ENCODE measurements around the gene LRMDA. TPM values are rescaled to one million over a fixed set of nuclear protein-coding genes. Genes with fewer than 3 reads are reported as not detected.

LRMDA gene
- total and polyA plus RNA-seq, 4 donors, result 12.1 to 40.8 (median 21.6) TPM

DNA sequence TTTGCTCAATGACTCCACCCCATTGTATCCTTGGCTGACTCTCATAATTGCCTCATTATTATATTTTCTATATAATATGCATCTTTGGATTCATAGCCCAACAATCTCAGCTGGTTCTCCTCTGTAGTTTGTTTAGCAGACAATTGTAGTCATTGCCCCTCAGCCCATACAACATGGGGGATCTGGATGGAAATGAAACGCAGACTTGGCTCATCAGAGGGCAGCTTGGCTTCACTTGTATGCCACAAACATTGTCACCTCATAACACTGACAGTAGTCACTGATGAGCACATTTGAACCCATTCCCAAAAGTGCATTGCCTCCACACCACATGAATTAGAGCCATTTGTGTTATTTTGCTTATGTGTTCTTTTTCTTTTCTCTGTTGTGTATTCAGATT lies 963.8 kb downstream of the LRMDA start:
- TF ChIP-seq, protein P1, sequence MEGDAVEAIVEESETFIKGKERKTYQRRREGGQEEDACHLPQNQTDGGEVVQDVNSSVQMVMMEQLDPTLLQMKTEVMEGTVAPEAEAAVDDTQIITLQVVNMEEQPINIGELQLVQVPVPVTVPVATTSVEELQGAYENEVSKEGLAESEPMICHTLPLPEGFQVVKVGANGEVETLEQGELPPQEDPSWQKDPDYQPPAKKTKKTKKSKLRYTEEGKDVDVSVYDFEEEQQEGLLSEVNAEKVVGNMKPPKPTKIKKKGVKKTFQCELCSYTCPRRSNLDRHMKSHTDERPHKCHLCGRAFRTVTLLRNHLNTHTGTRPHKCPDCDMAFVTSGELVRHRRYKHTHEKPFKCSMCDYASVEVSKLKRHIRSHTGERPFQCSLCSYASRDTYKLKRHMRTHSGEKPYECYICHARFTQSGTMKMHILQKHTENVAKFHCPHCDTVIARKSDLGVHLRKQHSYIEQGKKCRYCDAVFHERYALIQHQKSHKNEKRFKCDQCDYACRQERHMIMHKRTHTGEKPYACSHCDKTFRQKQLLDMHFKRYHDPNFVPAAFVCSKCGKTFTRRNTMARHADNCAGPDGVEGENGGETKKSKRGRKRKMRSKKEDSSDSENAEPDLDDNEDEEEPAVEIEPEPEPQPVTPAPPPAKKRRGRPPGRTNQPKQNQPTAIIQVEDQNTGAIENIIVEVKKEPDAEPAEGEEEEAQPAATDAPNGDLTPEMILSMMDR (IDR thresholded peaks at IDR 0.05; ENCODE audit: control extremely low read depth, extremely low read depth), result no peak
- 93 to 96% methylated on average over 1 of the region's 1 CpG for WGBS, 2 donors

DNA sequence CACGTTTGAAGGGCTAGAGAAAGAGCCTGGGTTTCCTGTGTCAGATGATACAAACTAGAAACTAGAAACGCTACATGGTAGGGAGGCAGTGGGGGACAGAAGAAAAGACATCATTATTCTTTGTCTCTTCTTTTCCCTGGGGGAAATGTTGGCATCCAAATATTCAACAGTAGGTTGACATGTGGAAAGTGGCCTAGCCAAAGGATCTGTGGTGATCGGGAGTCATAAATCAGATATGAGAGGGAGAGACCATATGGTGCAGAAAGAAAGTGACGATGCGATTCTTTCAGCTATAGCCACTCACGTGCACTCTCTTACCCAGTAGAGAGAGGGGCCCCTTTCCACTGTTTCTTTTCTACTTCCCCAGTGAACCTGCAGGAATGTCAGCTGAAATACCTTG lies 964.7 kb downstream of the LRMDA start:
- Histone ChIP-seq H3K27ac (ENCODE audit: low read depth in 1 of 2, low read length in 1 of 2) (no peak overlapping the region), H3K36me3 (ENCODE audit: control insufficient read depth in 4 of 4, insufficient read depth in 4 of 4, low read length in 4 of 4) (no peaks in the 10 kb centered on the region), H3K4me1 (ENCODE audit: control insufficient read depth in 5 of 5, insufficient read depth in 5 of 5, low read length in 5 of 5) (peaks cover 0 to 6% (median 0%) of the 10 kb centered on the region in 5 donors), H3K27me3 (ENCODE audit: control insufficient read depth in 3 of 3, insufficient read depth in 3 of 3, low read length in 2 of 3) (no peaks in the 10 kb centered on the region), H3K9me3 (ENCODE audit: control insufficient read depth in 4 of 4, insufficient read depth in 3 of 4, low read length in 3 of 4) (no peaks in the 10 kb centered on the region), H3K9ac (ENCODE audit: insufficient read depth in 1 of 2, low read length in 2 of 2) (no peak overlapping the region), H3K4me3 (no peak overlapping the region)
- ATAC-seq (ENCODE audit: insufficient read depth, low FRiP score), result no peak
- 79 to 91% methylated on average over 6 of the region's 6 CpGs for WGBS, 2 donors
- no peak for DNase-seq
- TF ChIP-seq, protein P1 (IDR thresholded peaks at IDR 0.05; ENCODE audit: control extremely low read depth, extremely low read depth), result no peak

More for the DNA sequence above, 963.8 kb downstream of the LRMDA start:
- H3K27me3 ChIP-seq (ENCODE audit: control insufficient read depth in 3 of 3, insufficient read depth in 3 of 3, low read length in 2 of 3), result no peaks in the 10 kb centered on the region
- no peak for ATAC-seq (ENCODE audit: insufficient read depth, low FRiP score)
- no peak overlapping the region for H3K9ac ChIP-seq (ENCODE audit: insufficient read depth in 1 of 2, low read length in 2 of 2)
- no peak overlapping the region for H3K27ac ChIP-seq (ENCODE audit: low read depth in 1 of 2, low read length in 1 of 2)
- no peaks in the 10 kb centered on the region for H3K36me3 ChIP-seq (ENCODE audit: control insufficient read depth in 4 of 4, insufficient read depth in 4 of 4, low read length in 4 of 4)
- H3K4me3 ChIP-seq, result no peak overlapping the region
- H3K4me1 ChIP-seq (ENCODE audit: control insufficient read depth in 5 of 5, insufficient read depth in 5 of 5, low read length in 5 of 5), result peaks cover 0 to 6% (median 0%) of the 10 kb centered on the region in 5 donors
- peak; percentile 29 to 65 (median 58) for DNase-seq
- no peaks in the 10 kb centered on the region for H3K9me3 ChIP-seq (ENCODE audit: control insufficient read depth in 4 of 4, insufficient read depth in 3 of 4, low read length in 3 of 4)

DNA sequence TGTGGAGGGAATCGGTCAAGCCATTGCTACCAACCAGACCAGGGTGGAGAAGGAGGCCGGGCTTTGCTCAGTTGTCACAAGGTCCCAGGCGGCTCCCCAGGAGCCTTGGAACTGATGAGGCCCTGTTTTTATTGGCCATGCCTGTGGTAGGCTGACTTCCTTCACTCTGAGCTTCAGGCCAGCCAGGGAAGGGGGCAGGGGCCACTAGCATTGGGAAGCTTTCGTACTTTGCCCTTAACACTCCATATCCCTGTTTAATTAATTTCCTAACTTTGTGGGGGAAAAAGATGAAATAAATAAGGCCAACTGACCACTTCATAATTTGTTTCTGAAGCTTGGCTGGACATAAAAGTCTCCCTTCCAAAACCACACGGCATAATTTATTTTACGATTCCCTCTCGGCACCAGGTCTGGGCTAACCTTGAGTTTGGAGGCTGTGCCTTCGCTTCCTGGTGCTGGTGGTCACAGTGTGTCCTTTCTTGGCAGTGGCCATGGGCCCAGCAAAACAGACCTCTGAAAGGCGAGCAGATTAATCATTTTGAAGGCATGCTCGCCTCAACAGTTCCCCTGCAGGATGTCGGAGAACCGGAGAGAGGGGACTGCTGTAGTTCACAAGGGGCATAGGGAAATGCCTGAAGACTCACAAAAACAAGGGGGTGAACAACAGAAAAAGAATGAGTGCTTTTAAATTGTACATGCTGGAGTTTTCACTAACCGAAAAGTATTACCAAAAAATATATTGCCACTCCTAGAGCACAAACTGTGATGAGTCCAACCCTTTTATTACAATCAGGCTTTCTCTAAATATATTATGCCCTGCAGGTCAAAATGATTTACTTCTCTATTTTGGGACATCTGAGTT lies 966.0 kb downstream of the LRMDA start:
- TF ChIP-seq, protein P1 (IDR thresholded peaks at IDR 0.05; ENCODE audit: control extremely low read depth, extremely low read depth), result no peak
- no peak overlapping the region for H3K9ac ChIP-seq (ENCODE audit: insufficient read depth in 1 of 2, low read length in 2 of 2)
- H3K4me1 ChIP-seq (ENCODE audit: control insufficient read depth in 5 of 5, insufficient read depth in 5 of 5, low read length in 5 of 5), result peaks cover 0 to 6% (median 0%) of the 10 kb centered on the region in 5 donors
- H3K9me3 ChIP-seq (ENCODE audit: control insufficient read depth in 4 of 4, insufficient read depth in 3 of 4, low read length in 3 of 4), result no peaks in the 10 kb centered on the region
- no peaks in the 10 kb centered on the region for H3K27me3 ChIP-seq (ENCODE audit: control insufficient read depth in 3 of 3, insufficient read depth in 3 of 3, low read length in 2 of 3)
- no peak overlapping the region for H3K27ac ChIP-seq (ENCODE audit: low read depth in 1 of 2, low read length in 1 of 2)
- H3K36me3 ChIP-seq (ENCODE audit: control insufficient read depth in 4 of 4, insufficient read depth in 4 of 4, low read length in 4 of 4), result no peaks in the 10 kb centered on the region
- H3K4me3 ChIP-seq, result no peak overlapping the region
- peak in 2 of 3 donors; percentile 17 to 23 for DNase-seq
- WGBS, 2 donors, result 88 to 89% methylated on average over 13 of the region's 13 CpGs
- no peak for ATAC-seq (ENCODE audit: insufficient read depth, low FRiP score)

All from lung (tissue), 12 donors.